PC-3 (cell line): ENCODE results near the gene NOXA1. TPM values are rescaled to one million over a fixed set of nuclear protein-coding genes. Genes with fewer than 3 reads are reported as not detected.
"Not testable (repeated sequence)": the region's sequence is repeated elsewhere in the genome, so short reads cannot be mapped to it uniquely, and the experiment has no call there.

Experiments used
- ATAC-seq: fragments of 200-7000 bp; cut with Tn5 transposase; 2 replicates; pipeline ENCODE4 v1.9.1; 2020; ENCODE audit warnings: mild to moderate bottlenecking, moderate library complexity
- BruUV-seq: library from RNA; stranded (reverse); fragments of 400-500 nt; replicated peaks from 2 replicates; lab custom pipeline; 2021; lab: Mats Ljungman, UMichigan
- CTCF ChIA-PET: fragments of 300-600 bp; sonication (Branson Sonifier 250); formaldehyde crosslinking; loops from one replicate; lab custom pipeline; 2022; ENCODE audit warnings: antibody characterized with exemption; lab: Charles Lee
- POLR2A ChIA-PET: fragments of 300-600 bp; sonication (Branson Sonifier 250); formaldehyde crosslinking; loops from one replicate; lab custom pipeline; 2022; ENCODE audit warnings: antibody characterized with exemption; ENCODE audit not compliant: unreplicated experiment; lab: Charles Lee
- DNase-seq: peaks from one replicate; pipeline ENCODE4 v3.0.0-alpha.2; 2015
- H2AFZ ChIP-seq: fragments of 300-600 bp; sonication (generic); 2 replicates; pipeline ENCODE4 v1.6.0; 2016; ENCODE audit warnings: antibody characterized with exemption, low read length
- H3F3A ChIP-seq: fragments of 300-600 bp; sonication (generic); one replicate; pipeline ENCODE4 v1.6.0; 2017; ENCODE audit warnings: antibody characterized with exemption, low read length, control low read depth, mild to moderate bottlenecking; ENCODE audit not compliant: unreplicated experiment
- H3K27ac ChIP-seq: fragments of 300-600 bp; sonication (generic); 2 replicates; pipeline ENCODE4 v1.5.1; 2016; ENCODE audit warnings: mild to moderate bottlenecking, low read length
- H3K27me3 ChIP-seq: fragments of 300-600 bp; sonication (generic); 2 replicates; pipeline ENCODE4 v1.6.1; 2016; ENCODE audit warnings: low read length, mixed read lengths
- H3K36me3 ChIP-seq: fragments of 300-600 bp; sonication (generic); 2 replicates; pipeline ENCODE4 v1.6.1; 2016; ENCODE audit warnings: low read depth, mixed run types, low read length, mixed read lengths
- H3K4me1 ChIP-seq: fragments of 300-600 bp; sonication (generic); 2 replicates; pipeline ENCODE4 v1.5.1; 2016; ENCODE audit warnings: low read length; ENCODE audit not compliant: insufficient read depth
- H3K4me2 ChIP-seq: fragments of 300-600 bp; sonication (generic); 2 replicates; pipeline ENCODE4 v1.6.0; 2016; ENCODE audit warnings: low read length
- H3K4me3 ChIP-seq: fragments of 300-600 bp; sonication (generic); 2 replicates; pipeline ENCODE4 v1.5.1; 2016; ENCODE audit warnings: mild to moderate bottlenecking, low read length, mixed read lengths
- H3K79me2 ChIP-seq: fragments of 300-600 bp; sonication (generic); 2 replicates; pipeline ENCODE4 v1.6.1; 2017; ENCODE audit warnings: low read length, mixed read lengths
- H3K9ac ChIP-seq: fragments of 300-600 bp; sonication (generic); 2 replicates; pipeline ENCODE4 v1.6.0; 2016; ENCODE audit warnings: mild to moderate bottlenecking, low read length
- H3K9me2 ChIP-seq: fragments of 300-600 bp; sonication (generic); replicated peaks from 2 replicates; pipeline ENCODE4 v1.6.1; 2016; ENCODE audit warnings: mixed run types, low read length, mixed read lengths
- H3K9me3 ChIP-seq: fragments of 300-600 bp; sonication (generic); 2 replicates; pipeline ENCODE4 v1.6.1; 2016; ENCODE audit warnings: low read length, mixed read lengths
- H4K20me1 ChIP-seq: fragments of 300-600 bp; sonication (generic); 2 replicates; pipeline ENCODE4 v1.6.1; 2016; ENCODE audit warnings: low read length, mixed read lengths
- CTCF ChIP-seq: fragments of 300-600 bp; sonication (generic); conservative IDR thresholded peaks from 2 replicates; pipeline ENCODE4 v1.5.1; 2017; ENCODE audit warnings: antibody characterized with exemption, low read depth, mild to moderate bottlenecking, low read length
- EZH2 ChIP-seq: fragments of 300-600 bp; sonication (generic); IDR thresholded peaks from one replicate; pipeline ENCODE4 v1.6.1; 2017; ENCODE audit warnings: antibody characterized with exemption, mild to moderate bottlenecking, low read length; ENCODE audit not compliant: unreplicated experiment
- EZH2phosphoT487 ChIP-seq: fragments of 300-600 bp; sonication (generic); IDR thresholded peaks from 2 replicates; pipeline ENCODE4 v1.6.1; 2018; ENCODE audit warnings: mild to moderate bottlenecking, antibody characterized with exemption, low read length, borderline replicate concordance
- intact Hi-C: fragments of 100-400 bp; cut with micrococcal nuclease; formaldehyde crosslinking; loops from 2 replicates; pipeline ENCODE4 v1.9.0; 2023
- total RNA-seq: library from RNA; depleted of rRNA; stranded (reverse); fragments of >200 nt; gene quantifications from 2 replicates; pipeline ENCODE4 v1.2.3, GENCODE V29; 2014

The NOXA1 gene
- total RNA-seq, 1 experiment from 2014 or later = 0.51 TPM

GRCh38 chr9:137385061-137385655 lies 38.0 kb upstream of the NOXA1 start:
- no peak overlapping the region for H3K9ac ChIP-seq
- POLR2A ChIA-PET = no interaction called here
- no TSS peak for BruUV-seq
- TF ChIP-seq EZH2 = no peak
- no peak for TF ChIP-seq EZH2phosphoT487
- no peak for TF ChIP-seq CTCF
- no peak overlapping the region for H2AFZ ChIP-seq
- DNase-seq (no peak), ATAC-seq (no peak)
- no peaks in the 10 kb centered on the region for H3K36me3 ChIP-seq
- CTCF ChIA-PET = no interaction called here
- no peak overlapping the region for H3K4me3 ChIP-seq
- H3K9me3 ChIP-seq = no peaks in the 10 kb centered on the region
- H4K20me1 ChIP-seq = no peaks in the 10 kb centered on the region
- no peaks in the 10 kb centered on the region for H3K4me1 ChIP-seq
- intact Hi-C loops = no loop called here
- no peaks in the 10 kb centered on the region for H3K79me2 ChIP-seq
- no peak overlapping the region for H3K4me2 ChIP-seq
- no peak overlapping the region for H3K27ac ChIP-seq
- H3F3A ChIP-seq = no peaks in the 10 kb centered on the region
- no peaks in the 10 kb centered on the region for H3K9me2 ChIP-seq
- H3K27me3 ChIP-seq = no peaks in the 10 kb centered on the region

- H3F3A ChIP-seq, H2AFZ ChIP-seq, H3K4me1 ChIP-seq, ATAC-seq, CTCF ChIA-PET, BruUV-seq, H3K27me3 ChIP-seq, H3K4me3 ChIP-seq, H3K27ac ChIP-seq, intact Hi-C loops, H3K9ac ChIP-seq, DNase-seq, H3K4me2 ChIP-seq, H3K9me2 ChIP-seq, H4K20me1 ChIP-seq, H3K36me3 ChIP-seq, H3K9me3 ChIP-seq, POLR2A ChIA-PET, H3K79me2 ChIP-seq: not testable (repeated sequence)
Measured at GRCh38 chr9:137386507-137387113, 36.6 kb upstream of the NOXA1 start.

GRCh38 chr9:137387114-137387890 lies 35.9 kb upstream of the NOXA1 start:
- no peak overlapping the region for H3K4me2 ChIP-seq
- H3F3A ChIP-seq = no peaks in the 10 kb centered on the region
- no peaks in the 10 kb centered on the region for H3K4me1 ChIP-seq
- H3K27me3 ChIP-seq = no peaks in the 10 kb centered on the region
- no peak for ATAC-seq
- H3K36me3 ChIP-seq = no peaks in the 10 kb centered on the region
- intact Hi-C loops = no loop called here
- no peak overlapping the region for H3K27ac ChIP-seq
- H3K9ac ChIP-seq = no peak overlapping the region
- DNase-seq = no peak
- no peaks in the 10 kb centered on the region for H3K79me2 ChIP-seq
- BruUV-seq = no TSS peak
- CTCF ChIA-PET = no interaction called here
- no peaks in the 10 kb centered on the region for H3K9me2 ChIP-seq
- no peak for TF ChIP-seq EZH2phosphoT487
- TF ChIP-seq EZH2 = no peak
- no peak for TF ChIP-seq CTCF
- no peaks in the 10 kb centered on the region for H4K20me1 ChIP-seq
- no peak overlapping the region for H3K4me3 ChIP-seq
- no peak overlapping the region for H2AFZ ChIP-seq
- no peaks in the 10 kb centered on the region for H3K9me3 ChIP-seq
- POLR2A ChIA-PET = no interaction called here
